OCI-LY1 (cell line): ENCODE measurements around the gene DMTF1.

Source experiments
- H2AFZ ChIP-seq: fragments of 200-600 bp; sonication (generic), shearing (Covaris generic); 2 replicates; pipeline ENCODE4 v1.6.0; 2014; ENCODE audit warnings: antibody characterized with exemption, mild to moderate bottlenecking, low read length
- H3F3A ChIP-seq: fragments of 200-600 bp; sonication (generic), shearing (Covaris generic); 2 replicates; pipeline ENCODE4 v1.6.0; 2014; ENCODE audit warnings: mild to moderate bottlenecking, antibody characterized with exemption, low read length, moderate library complexity; ENCODE audit not compliant: insufficient read depth
- H3K27ac ChIP-seq: fragments of 200-600 bp; sonication (generic); 2 replicates; pipeline ENCODE4 v1.5.1; 2014; ENCODE audit warnings: low read length, mixed run types, mild to moderate bottlenecking, low read depth; ENCODE audit not compliant: poor library complexity, severe bottlenecking
- H3K27me3 ChIP-seq: fragments of 200-600 bp; sonication (generic); 2 replicates; pipeline ENCODE4 v1.6.0; 2014; ENCODE audit warnings: antibody characterized with exemption, mild to moderate bottlenecking, low read length, moderate library complexity; ENCODE audit not compliant: insufficient read depth
- H3K36me3 ChIP-seq: fragments of 200-600 bp; sonication (generic); 2 replicates; pipeline ENCODE4 v1.6.1; 2014; ENCODE audit warnings: mild to moderate bottlenecking, antibody characterized with exemption, low read length, moderate library complexity, mixed read lengths; ENCODE audit not compliant: insufficient read depth
- H3K4me1 ChIP-seq: fragments of 200-600 bp; sonication (generic); 2 replicates; pipeline ENCODE4 v1.5.1; 2014; ENCODE audit warnings: mild to moderate bottlenecking, low read length, moderate library complexity; ENCODE audit not compliant: insufficient read depth, severe bottlenecking
- H3K4me2 ChIP-seq: fragments of 200-600 bp; sonication (generic), shearing (Covaris generic); 2 replicates; pipeline ENCODE4 v1.6.1; 2014; ENCODE audit warnings: low read length
- H3K4me3 ChIP-seq: fragments of 200-600 bp; sonication (generic); 2 replicates; pipeline ENCODE4 v1.5.1; 2014; ENCODE audit warnings: low read length, low read depth, mild to moderate bottlenecking, mixed read lengths; ENCODE audit not compliant: poor library complexity, severe bottlenecking
- H3K79me2 ChIP-seq: fragments of 200-600 bp; shearing (Covaris generic); 2 replicates; pipeline ENCODE4 v1.6.1; 2016; ENCODE audit warnings: mixed run types, low read length, mixed read lengths; ENCODE audit not compliant: insufficient read depth
- H3K9ac ChIP-seq: fragments of 200-600 bp; sonication (generic), shearing (Covaris generic); 2 replicates; pipeline ENCODE4 v1.6.1; 2014; ENCODE audit warnings: mild to moderate bottlenecking, low read length, mixed read lengths
- H3K9me2 ChIP-seq: fragments of 200-600 bp; sonication (generic), shearing (Covaris generic); 2 replicates; pipeline ENCODE4 v1.6.1; 2014; ENCODE audit warnings: low read depth, mild to moderate bottlenecking, low read length, mixed read lengths
- H3K9me3 ChIP-seq: fragments of 200-600 bp; shearing (Covaris generic); 2 replicates; pipeline ENCODE4 v1.6.1; 2014; ENCODE audit warnings: low read length, mixed read lengths
- H4K20me1 ChIP-seq: fragments of 200-600 bp; sonication (generic), shearing (Covaris generic); 2 replicates; pipeline ENCODE4 v1.6.0; 2016; ENCODE audit warnings: mild to moderate bottlenecking, low read length; ENCODE audit not compliant: insufficient read depth
- CTCF ChIP-seq: fragments of 200-600 bp; sonication (generic), shearing (Covaris generic); IDR thresholded peaks from 2 replicates; pipeline ENCODE4 v1.5.1; 2017; ENCODE audit warnings: mild to moderate bottlenecking, antibody characterized with exemption, low read length, moderate library complexity, mixed read lengths
- EZH2 ChIP-seq: fragments of 200-600 bp; sonication (generic), shearing (Covaris generic); IDR thresholded peaks from 2 replicates; pipeline ENCODE4 v1.8.0; 2017; ENCODE audit warnings: borderline replicate concordance, mixed run types, mild to moderate bottlenecking, antibody characterized with exemption, low read length, moderate library complexity, mixed read lengths

DMTF1 gene

GRCh38 chr7:87179180-87179579 is 26.9 kb downstream of the DMTF1 start:
- H4K20me1 ChIP-seq, result peaks cover 4% of the 10 kb centered on the region; the same call in 1 of the 2 replicates
- no peaks in the 10 kb centered on the region for H3K9me3 ChIP-seq
- no peak overlapping the region for H3K27ac ChIP-seq
- no peaks in the 10 kb centered on the region for H3K9me2 ChIP-seq
- H3F3A ChIP-seq, result 0 out of 2 replicates have a peak, but pooled peaks cover 4% of the 10 kb centered on the region
- peaks cover 21% of the 10 kb centered on the region for H3K79me2 ChIP-seq
- no peak overlapping the region for H2AFZ ChIP-seq
- H3K4me1 ChIP-seq, result no peaks in the 10 kb centered on the region
- no peak overlapping the region for H3K4me2 ChIP-seq
- H3K9ac ChIP-seq, result no peak overlapping the region
- H3K4me3 ChIP-seq, result no peak overlapping the region
- peaks cover 96% of the 10 kb centered on the region for H3K36me3 ChIP-seq
- TF ChIP-seq CTCF (no peak), EZH2 (no peak)
- no peaks in the 10 kb centered on the region for H3K27me3 ChIP-seq

- Histone ChIP-seq H3K9me3 (no peaks in the 10 kb centered on the region), H3K4me2 (no peak overlapping the region), H3K27ac (no peak overlapping the region), H3K4me3 (no peak overlapping the region), H3K36me3 (peaks cover 99% of the 10 kb centered on the region), H3K4me1 (no peaks in the 10 kb centered on the region), H3K9ac (no peak overlapping the region), H3F3A (peaks cover 16% of the 10 kb centered on the region), H3K79me2 (no peaks in the 10 kb centered on the region; the same call in 1 of the 2 replicates), H4K20me1 (no peaks in the 10 kb centered on the region), H2AFZ (no peak overlapping the region), H3K9me2 (no peaks in the 10 kb centered on the region), H3K27me3 (no peaks in the 10 kb centered on the region)
- TF ChIP-seq CTCF, result no peak
- no peak for TF ChIP-seq EZH2
These were observed 34.9 kb downstream of the DMTF1 start for GRCh38 chr7:87187120-87187519.

- Histone ChIP-seq H3K9ac (no peak overlapping the region), H3K27ac (no peak overlapping the region), H3K36me3 (peaks cover 99% of the 10 kb centered on the region), H3K4me2 (no peak overlapping the region), H3K9me3 (no peaks in the 10 kb centered on the region), H3K4me1 (no peaks in the 10 kb centered on the region), H3K9me2 (no peaks in the 10 kb centered on the region), H3F3A (peaks cover 16% of the 10 kb centered on the region), H2AFZ (no peak overlapping the region), H3K4me3 (no peak overlapping the region), H3K79me2 (no peaks in the 10 kb centered on the region; the same call in 1 of the 2 replicates), H4K20me1 (no peaks in the 10 kb centered on the region), H3K27me3 (no peaks in the 10 kb centered on the region)
- no peak for TF ChIP-seq CTCF
- TF ChIP-seq EZH2, result no peak
These were observed 36.7 kb downstream of the DMTF1 start for GRCh38 chr7:87188930-87189329.
